GM23338 (cell line): ENCODE data around the gene CDK5RAP2. TPM values are rescaled to one million over a fixed set of nuclear protein-coding genes. Genes with fewer than 3 reads are reported as not detected.

Experiments
- ATAC-seq: fragments of 200-7000 bp; cut with Tn5 transposase; 3 replicates; pipeline ENCODE4 v1.9.1; 2020
- DNase-seq: peaks from one replicate; pipeline ENCODE4 v3.0.0-alpha.2; 2015; ENCODE audit warnings: low spot score
- H2AFZ ChIP-seq: fragments of 200-600 bp; sonication (generic); 2 replicates; pipeline ENCODE4 v1.8.0; 2016; ENCODE audit warnings: antibody characterized with exemption, mild to moderate bottlenecking, moderate library complexity
- H3F3A ChIP-seq: fragments of 200-600 bp; sonication (generic); replicated peaks from 2 replicates; pipeline ENCODE4 v1.8.0; 2017; ENCODE audit warnings: antibody characterized with exemption, mixed run types, low read depth
- H3K27ac ChIP-seq: fragments of 200-600 bp; sonication (generic); 2 replicates; pipeline ENCODE4 v1.6.1; 2016; ENCODE audit warnings: low read depth
- H3K27me3 ChIP-seq: fragments of 200-600 bp; sonication (generic); 2 replicates; pipeline ENCODE4 v1.8.0; 2016; ENCODE audit warnings: mild to moderate bottlenecking, mixed run types, moderate library complexity; ENCODE audit not compliant: insufficient read depth
- H3K36me3 ChIP-seq: fragments of 200-600 bp; sonication (generic); 2 replicates; pipeline ENCODE4 v1.8.0; 2016; ENCODE audit warnings: mild to moderate bottlenecking; ENCODE audit not compliant: insufficient read depth
- H3K4me1 ChIP-seq: fragments of 200-600 bp; sonication (generic); 2 replicates; pipeline ENCODE4 v1.8.0; 2016; ENCODE audit warnings: mild to moderate bottlenecking, moderate library complexity; ENCODE audit not compliant: insufficient read depth
- H3K4me2 ChIP-seq: fragments of 200-600 bp; sonication (generic); 2 replicates; pipeline ENCODE4 v1.7.1; 2017; ENCODE audit warnings: mixed run types
- H3K4me3 ChIP-seq: fragments of 200-600 bp; sonication (generic); 2 replicates; pipeline ENCODE4 v1.6.1; 2016; ENCODE audit warnings: mixed run types
- H3K79me2 ChIP-seq: fragments of 200-600 bp; sonication (generic); replicated peaks from 2 replicates; pipeline ENCODE4 v1.8.0; 2017; ENCODE audit warnings: mild to moderate bottlenecking; ENCODE audit not compliant: insufficient read depth
- H3K9me2 ChIP-seq: fragments of 200-600 bp; sonication (generic); 2 replicates; pipeline ENCODE4 v1.8.0; 2017; ENCODE audit not compliant: insufficient read depth
- H4K20me1 ChIP-seq: fragments of 200-600 bp; sonication (generic); replicated peaks from 2 replicates; pipeline ENCODE4 v1.8.0; 2017; ENCODE audit warnings: mild to moderate bottlenecking; ENCODE audit not compliant: insufficient read depth
- H3K27ac Mint-ChIP-seq: 2 replicates; pipeline ENCODE4 v1.8.0; 2020; ENCODE audit warnings: inconsistent platforms, mild to moderate bottlenecking, moderate library complexity, mixed read lengths
- H3K27me3 Mint-ChIP-seq: 3 replicates; pipeline ENCODE4 v1.8.0; 2022; ENCODE audit warnings: low read depth, mild to moderate bottlenecking, moderate library complexity, mixed read lengths, inconsistent platforms; ENCODE audit not compliant: insufficient read depth, poor library complexity
- H3K36me3 Mint-ChIP-seq: 3 replicates; pipeline ENCODE4 v1.8.0; 2021; ENCODE audit warnings: low read depth, mild to moderate bottlenecking, inconsistent platforms, moderate library complexity, mixed read lengths
- H3K4me1 Mint-ChIP-seq: 3 replicates; pipeline ENCODE4 v1.8.0; 2020; ENCODE audit warnings: mild to moderate bottlenecking, inconsistent platforms, mixed read lengths
- H3K4me3 Mint-ChIP-seq: 3 replicates; pipeline ENCODE4 v1.8.0; 2021; ENCODE audit warnings: moderate library complexity, mild to moderate bottlenecking, inconsistent platforms, mixed read lengths
- H3K9me3 Mint-ChIP-seq: 3 replicates; pipeline ENCODE4 v1.8.0; 2020; ENCODE audit warnings: moderate library complexity, mild to moderate bottlenecking, inconsistent platforms, mixed read lengths
- EZH2phosphoT487 ChIP-seq: fragments of 200-600 bp; sonication (generic); IDR thresholded peaks from one replicate; pipeline ENCODE4 v1.8.1; 2018; ENCODE audit warnings: antibody characterized with exemption; ENCODE audit not compliant: unreplicated experiment
- JUNB ChIP-seq: IDR thresholded peaks from one replicate; pipeline ENCODE4 v1.6.1; 2016; ENCODE audit warnings: antibody characterized with exemption; ENCODE audit not compliant: unreplicated experiment
- NANOG ChIP-seq: IDR thresholded peaks from 2 replicates; pipeline ENCODE4 v1.6.1; 2016; ENCODE audit warnings: antibody characterized with exemption, borderline replicate concordance
- POLR2AphosphoS5 ChIP-seq: IDR thresholded peaks from 2 replicates; pipeline ENCODE4 v1.6.1; 2016; ENCODE audit warnings: antibody characterized with exemption, low read depth
- REST ChIP-seq: IDR thresholded peaks from one replicate; pipeline ENCODE4 v1.6.1; 2018; ENCODE audit warnings: antibody characterized with exemption; ENCODE audit not compliant: unreplicated experiment
- STAT1 ChIP-seq: IDR thresholded peaks from one replicate; pipeline ENCODE4 v1.6.1; 2016; ENCODE audit warnings: antibody characterized with exemption; ENCODE audit not compliant: unreplicated experiment
- ZNF114 ChIP-seq: fragments of 250-450 bp; sonication (Bioruptor Pico); IDR thresholded peaks from 2 replicates; pipeline ENCODE4 v1.5.0; 2020; ENCODE audit warnings: mild to moderate bottlenecking, moderate library complexity
- ZNF331 ChIP-seq: fragments of 250-450 bp; sonication (Bioruptor Pico); IDR thresholded peaks from 2 replicates; pipeline ENCODE4 v1.5.0; 2020; ENCODE audit warnings: low read depth, mild to moderate bottlenecking, moderate library complexity
- polyA plus RNA-seq: library from polyadenylated mRNA; unstranded; fragments of >200 nt; fragmentation: Nextera tagmentation; extraction: Ambion mirVana; gene quantifications from 2 replicates; pipeline ENCODE4 v1.2.1, GENCODE V29; 2016
- total RNA-seq: library from RNA; depleted of rRNA; stranded (reverse); fragments of >200 nt; shearing (Covaris generic); gene quantifications from 2 replicates; pipeline ENCODE4 v1.2.3, GENCODE V29; 2014
- TF ChIP-seq, protein P1 (sequence below): IDR thresholded peaks from 2 replicates; pipeline ENCODE4 v1.6.1; 2016; ENCODE audit warnings: antibody characterized with exemption
- TF ChIP-seq, protein P2 (sequence below), 2 experiments: fragments of 200-600 bp in 1 of 2; sonication (generic) in 1 of 2; conservative IDR thresholded peaks; 2 replicates each; pipeline versions ENCODE4 v1.5.1 to v1.6.1; 2016 to 2017; ENCODE audit warnings: antibody characterized with exemption in 2 of 2, low read depth in 2 of 2, mild to moderate bottlenecking in 2 of 2, moderate library complexity in 1 of 2

Gene CDK5RAP2
- total and polyA plus RNA-seq, 2 experiments from 2014 or later, result 50.7 to 65.7 TPM

- no peak overlapping the region for H2AFZ ChIP-seq
- no peak overlapping the region for H3K4me3 ChIP-seq
- peaks cover 43% of the 10 kb centered on the region for H3K36me3 Mint-ChIP-seq
- H3F3A ChIP-seq, result no peaks in the 10 kb centered on the region
- H3K4me3 Mint-ChIP-seq, result no peak overlapping the region
- no peaks in the 10 kb centered on the region for H3K9me2 ChIP-seq
- DNase-seq (no peak), ATAC-seq (no peak)
- no peaks in the 10 kb centered on the region; the same call in 2 of the 3 replicates for H3K9me3 Mint-ChIP-seq
- H3K4me2 ChIP-seq, result no peak overlapping the region
- peaks cover 5% of the 10 kb centered on the region; the same call in 2 of the 3 replicates for H3K4me1 Mint-ChIP-seq
- TF ChIP-seq REST (no peak), STAT1 (no peak), EZH2phosphoT487 (no peak), NANOG (no peak), POLR2AphosphoS5 (no peak), JUNB (no peak), ZNF331 (no peak), ZNF114 (no peak)
- TF ChIP-seq, protein P1, sequence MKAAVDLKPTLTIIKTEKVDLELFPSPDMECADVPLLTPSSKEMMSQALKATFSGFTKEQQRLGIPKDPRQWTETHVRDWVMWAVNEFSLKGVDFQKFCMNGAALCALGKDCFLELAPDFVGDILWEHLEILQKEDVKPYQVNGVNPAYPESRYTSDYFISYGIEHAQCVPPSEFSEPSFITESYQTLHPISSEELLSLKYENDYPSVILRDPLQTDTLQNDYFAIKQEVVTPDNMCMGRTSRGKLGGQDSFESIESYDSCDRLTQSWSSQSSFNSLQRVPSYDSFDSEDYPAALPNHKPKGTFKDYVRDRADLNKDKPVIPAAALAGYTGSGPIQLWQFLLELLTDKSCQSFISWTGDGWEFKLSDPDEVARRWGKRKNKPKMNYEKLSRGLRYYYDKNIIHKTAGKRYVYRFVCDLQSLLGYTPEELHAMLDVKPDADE, result no peak
- TF ChIP-seq, protein P2, sequence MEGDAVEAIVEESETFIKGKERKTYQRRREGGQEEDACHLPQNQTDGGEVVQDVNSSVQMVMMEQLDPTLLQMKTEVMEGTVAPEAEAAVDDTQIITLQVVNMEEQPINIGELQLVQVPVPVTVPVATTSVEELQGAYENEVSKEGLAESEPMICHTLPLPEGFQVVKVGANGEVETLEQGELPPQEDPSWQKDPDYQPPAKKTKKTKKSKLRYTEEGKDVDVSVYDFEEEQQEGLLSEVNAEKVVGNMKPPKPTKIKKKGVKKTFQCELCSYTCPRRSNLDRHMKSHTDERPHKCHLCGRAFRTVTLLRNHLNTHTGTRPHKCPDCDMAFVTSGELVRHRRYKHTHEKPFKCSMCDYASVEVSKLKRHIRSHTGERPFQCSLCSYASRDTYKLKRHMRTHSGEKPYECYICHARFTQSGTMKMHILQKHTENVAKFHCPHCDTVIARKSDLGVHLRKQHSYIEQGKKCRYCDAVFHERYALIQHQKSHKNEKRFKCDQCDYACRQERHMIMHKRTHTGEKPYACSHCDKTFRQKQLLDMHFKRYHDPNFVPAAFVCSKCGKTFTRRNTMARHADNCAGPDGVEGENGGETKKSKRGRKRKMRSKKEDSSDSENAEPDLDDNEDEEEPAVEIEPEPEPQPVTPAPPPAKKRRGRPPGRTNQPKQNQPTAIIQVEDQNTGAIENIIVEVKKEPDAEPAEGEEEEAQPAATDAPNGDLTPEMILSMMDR (conservative IDR thresholded peaks at IDR 0.05; ENCODE audit: low read depth in 2 of 2), result no peak
- H3K79me2 ChIP-seq, result peaks cover 4% of the 10 kb centered on the region; the same call in 1 of the 2 replicates
- no peak overlapping the region for H3K27ac ChIP-seq
- no peaks in the 10 kb centered on the region for H3K27me3 Mint-ChIP-seq
- H3K4me1 ChIP-seq, result peaks cover 6% of the 10 kb centered on the region; the same call in 1 of the 2 replicates
- 0 out of 2 replicates have a peak, but pooled peaks cover 11% of the 10 kb centered on the region for H3K36me3 ChIP-seq
- 0 out of 2 replicates have a peak, but pooled peaks cover 4% of the 10 kb centered on the region for H4K20me1 ChIP-seq
- no peaks in the 10 kb centered on the region for H3K27me3 ChIP-seq
- H3K27ac Mint-ChIP-seq, result no peak overlapping the region
These were observed 144.9 kb downstream of the CDK5RAP2 start for GRCh38 chr9:120435091-120435490.
